B cell (primary cell): Measurements from ENCODE around the gene PPP4R1. TPM values are rescaled to one million over a fixed set of nuclear protein-coding genes. Genes with fewer than 3 reads are reported as not detected.

Experiments used
- ATAC-seq: fragments of 200-7000 bp; cut with Tn5 transposase; one replicate; pipeline ENCODE4 v1.10.0; 2021; ENCODE audit warnings: low read depth, mild to moderate bottlenecking, moderate number of reproducible peaks, moderate library complexity
- CTCF ChIA-PET: fragments of 350-600 bp; sonication (Branson Sonifier 250); formaldehyde crosslinking; loops from one replicate; lab custom pipeline; 2021; ENCODE audit warnings: antibody characterized with exemption, inconsistent platforms; lab: Charles Lee
- POLR2A ChIA-PET: fragments of 350-600 bp; sonication (Branson Sonifier 250); formaldehyde crosslinking; loops from one replicate; lab custom pipeline; 2021; ENCODE audit warnings: antibody characterized with exemption; lab: Charles Lee
- DNase-seq: peaks from one replicate; pipeline ENCODE4 v3.0.0; 2013
- H2AFZ ChIP-seq: 2 replicates; pipeline ENCODE4 v1.6.1; 2012; ENCODE audit warnings: mild to moderate bottlenecking, low read depth, low read length; ENCODE audit not compliant: insufficient read depth, poor library complexity, severe bottlenecking
- H3K27ac ChIP-seq, 2 donors: 1 replicate in 1 of 2; 2 replicates in 1 of 2; pipeline ENCODE4 v1.5.1; 2012 to 2013; ENCODE audit warnings: low read length in 2 of 2, mild to moderate bottlenecking in 2 of 2, moderate library complexity in 1 of 2
- H3K27me3 ChIP-seq, 4 experiments: fragments of 200-600 bp in 1 of 4; sonication (generic) in 1 of 4; replicated peaks in 1 of 4; 1 replicate in 2 of 4; 2 replicates in 2 of 4; pipeline versions ENCODE4 v1.6.1 to v1.7.0; 2013 to 2016; ENCODE audit warnings: low read length in 3 of 4, mild to moderate bottlenecking in 2 of 4, mixed read lengths in 1 of 4, moderate library complexity in 1 of 4; ENCODE audit not compliant: insufficient read depth in 4 of 4, control insufficient read depth in 3 of 4; ENCODE audit errors: control extremely low read depth in 1 of 4
- H3K36me3 ChIP-seq, 2 experiments: replicated peaks in 1 of 2; 1 replicate in 1 of 2; 2 replicates in 1 of 2; pipeline versions ENCODE4 v1.6.1 to v1.7.1; 2013; ENCODE audit warnings: low read length in 1 of 2; ENCODE audit not compliant: insufficient read depth in 2 of 2, control insufficient read depth in 1 of 2; ENCODE audit errors: control extremely low read depth in 1 of 2, extremely low read depth in 1 of 2
- H3K4me1 ChIP-seq, 2 donors: fragments of 200-600 bp in 1 of 2; sonication (generic) in 1 of 2; 1 replicate in 1 of 2; 2 replicates in 1 of 2; pipeline versions ENCODE4 v1.5.1 to v1.6.1; 2013 to 2017; ENCODE audit warnings: low read length in 2 of 2; ENCODE audit not compliant: control insufficient read depth in 2 of 2, insufficient read depth in 2 of 2
- H3K4me2 ChIP-seq: replicated peaks from 2 replicates; pipeline ENCODE3; 2012; ENCODE audit warnings: mild to moderate bottlenecking, low read depth, low read length; ENCODE audit not compliant: poor library complexity, severe bottlenecking
- H3K4me3 ChIP-seq, 5 experiments: fragments of 200-600 bp in 1 of 5; sonication (generic) in 1 of 5; 1 replicate in 3 of 5; 2 replicates in 2 of 5; pipeline versions ENCODE4 v1.5.1 to v1.7.0; 2011 to 2016; ENCODE audit warnings: low read length in 4 of 5, mild to moderate bottlenecking in 4 of 5, low read depth in 2 of 5, control low read depth in 1 of 5, moderate library complexity in 1 of 5; ENCODE audit not compliant: insufficient read depth in 1 of 5; ENCODE audit errors: control extremely low read depth in 1 of 5, extremely low read depth in 1 of 5
- H3K79me2 ChIP-seq: fragments of 200-600 bp; sonication (generic); one replicate; pipeline ENCODE4 v1.6.0; 2016; ENCODE audit warnings: low read length; ENCODE audit not compliant: control insufficient read depth, insufficient read depth
- H3K9ac ChIP-seq: fragments of 200-600 bp; sonication (generic); 2 replicates; pipeline ENCODE4 v1.6.1; 2017; ENCODE audit warnings: mild to moderate bottlenecking, low read length, moderate library complexity
- H3K9me3 ChIP-seq, 3 donors: one replicate each; pipeline versions ENCODE4 v1.6.1 to v1.7.1; 2013; ENCODE audit warnings: low read length in 2 of 3; ENCODE audit not compliant: control insufficient read depth in 2 of 3, insufficient read depth in 1 of 3; ENCODE audit errors: control extremely low read depth in 1 of 3
- H4K20me1 ChIP-seq: 2 replicates; pipeline ENCODE4 v1.6.0; 2012; ENCODE audit warnings: mild to moderate bottlenecking, low read length; ENCODE audit not compliant: insufficient read depth, control insufficient read depth, poor library complexity, severe bottlenecking
- H3K27ac Mint-ChIP-seq: one replicate; pipeline ENCODE4 v1.8.0; 2021; ENCODE audit warnings: mixed read lengths
- H3K27me3 Mint-ChIP-seq: one replicate; pipeline ENCODE4 v1.8.0; 2021; ENCODE audit warnings: mixed read lengths
- H3K4me1 Mint-ChIP-seq: one replicate; pipeline ENCODE4 v1.8.0; 2021; ENCODE audit warnings: mixed read lengths
- H3K4me3 Mint-ChIP-seq: one replicate; pipeline ENCODE4 v1.8.0; 2021; ENCODE audit warnings: mixed read lengths
- H3K9me3 Mint-ChIP-seq: one replicate; pipeline ENCODE4 v1.8.0; 2022; ENCODE audit warnings: mixed read lengths; ENCODE audit not compliant: insufficient read depth
- EZH2 ChIP-seq: IDR thresholded peaks from 2 replicates; pipeline ENCODE4 v1.6.1; 2012; ENCODE audit warnings: borderline replicate concordance, low read depth, mild to moderate bottlenecking, moderate library complexity, low read length; ENCODE audit not compliant: insufficient read depth, poor library complexity, severe bottlenecking
- WGBS: methylation state at CpG from one replicate; pipeline ENCODE4 v1.1.5; 2013; ENCODE audit warnings: missing lambda C conversion rate; ENCODE audit not compliant: insufficient coverage; 5-methylcytosine and 5-hydroxymethylcytosine counted together
- intact Hi-C: fragments of 100-400 bp; cut with micrococcal nuclease; formaldehyde crosslinking; loops from one replicate; pipeline ENCODE4 v1.10.0; 2022
- polyA plus RNA-seq: library from polyadenylated mRNA; depleted of rRNA; stranded (reverse); fragments of >200 nt; gene quantifications from 2 replicates; pipeline ENCODE4 v1.2.3, GENCODE V29; 2012
- total RNA-seq, 2 donors: library from RNA; stranded (reverse); fragments of 120-200 nt in 1 of 2; gene quantifications; 1 replicate in 1 of 2; 2 replicates in 1 of 2; pipeline versions ENCODE4 v1.2.3 to v1.2.4, GENCODE V29; 2013 to 2022
- TF ChIP-seq, protein P1 (sequence below): fragments of 200-600 bp; IDR thresholded peaks from one replicate; pipeline ENCODE4 v1.8.0; 2022; ENCODE audit warnings: antibody characterized with exemption, mild to moderate bottlenecking

The PPP4R1 gene
- total and polyA plus RNA-seq, 2 donors (not counting 1 experiment from before 2014, with no cell fraction given), result 33.4 to 57.1 TPM

DNA sequence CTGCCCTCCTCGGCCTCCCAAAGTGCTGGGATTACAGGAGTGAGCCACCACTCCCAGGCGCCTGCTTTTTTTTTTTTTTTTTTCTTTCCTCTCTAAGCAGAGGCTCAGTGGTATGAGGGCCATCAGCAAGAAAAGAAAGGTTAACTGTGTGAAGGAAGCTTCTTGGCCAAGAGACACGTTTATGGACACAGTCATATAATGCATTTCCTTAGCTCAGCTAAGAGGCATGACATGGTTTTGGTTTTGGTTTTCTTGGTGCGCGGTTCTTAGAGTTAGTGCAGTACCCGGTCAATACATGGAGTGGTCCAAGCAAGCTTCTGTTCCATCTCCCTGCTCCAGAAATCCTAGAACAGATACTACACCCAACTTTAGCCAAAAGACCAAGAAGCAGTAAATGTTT, 96.5 kb downstream of the PPP4R1 start:
- Histone ChIP-seq H2AFZ (no peak overlapping the region), H3K27ac (no peak overlapping the region), H3K27me3 (no peaks in the 10 kb centered on the region), H4K20me1 (peaks cover 6% of the 10 kb centered on the region), H3K4me3 (no peak overlapping the region), H3K36me3 (peaks cover 4 to 35% of the 10 kb centered on the region in 2 experiments), H3K79me2 (peaks cover 10% of the 10 kb centered on the region), H3K4me1 (no peaks in the 10 kb centered on the region), H3K9me3 (no peaks in the 10 kb centered on the region), H3K9ac (no peak overlapping the region), H3K4me2 (no peak overlapping the region)
- DNase-seq, result no peak
- ATAC-seq, result no peak
- no peak overlapping the region for H3K27ac Mint-ChIP-seq
- intact Hi-C loops, result loop anchor here (2.0 to 10.0 kb wide), 2 partner anchors 43 to 863 kb away; partner anchors contain the start of gene RALBP1
- TF ChIP-seq, protein P1, sequence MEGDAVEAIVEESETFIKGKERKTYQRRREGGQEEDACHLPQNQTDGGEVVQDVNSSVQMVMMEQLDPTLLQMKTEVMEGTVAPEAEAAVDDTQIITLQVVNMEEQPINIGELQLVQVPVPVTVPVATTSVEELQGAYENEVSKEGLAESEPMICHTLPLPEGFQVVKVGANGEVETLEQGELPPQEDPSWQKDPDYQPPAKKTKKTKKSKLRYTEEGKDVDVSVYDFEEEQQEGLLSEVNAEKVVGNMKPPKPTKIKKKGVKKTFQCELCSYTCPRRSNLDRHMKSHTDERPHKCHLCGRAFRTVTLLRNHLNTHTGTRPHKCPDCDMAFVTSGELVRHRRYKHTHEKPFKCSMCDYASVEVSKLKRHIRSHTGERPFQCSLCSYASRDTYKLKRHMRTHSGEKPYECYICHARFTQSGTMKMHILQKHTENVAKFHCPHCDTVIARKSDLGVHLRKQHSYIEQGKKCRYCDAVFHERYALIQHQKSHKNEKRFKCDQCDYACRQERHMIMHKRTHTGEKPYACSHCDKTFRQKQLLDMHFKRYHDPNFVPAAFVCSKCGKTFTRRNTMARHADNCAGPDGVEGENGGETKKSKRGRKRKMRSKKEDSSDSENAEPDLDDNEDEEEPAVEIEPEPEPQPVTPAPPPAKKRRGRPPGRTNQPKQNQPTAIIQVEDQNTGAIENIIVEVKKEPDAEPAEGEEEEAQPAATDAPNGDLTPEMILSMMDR, result no peak
- TF ChIP-seq EZH2, result no peak
- POLR2A ChIA-PET, result no interaction called here
- no peaks in the 10 kb centered on the region for H3K4me1 Mint-ChIP-seq
- WGBS, result 86% methylated on average over 2 of the region's 6 CpGs
- CTCF ChIA-PET, result interaction anchor here (0.6 to 3.7 kb wide), 7 partner anchors 11 to 864 kb away, joined by 3 to 23 read pairs (median 8); no protein-coding TSS in a partner anchor
- no peak overlapping the region for H3K4me3 Mint-ChIP-seq
- no peaks in the 10 kb centered on the region for H3K27me3 Mint-ChIP-seq
- no peaks in the 10 kb centered on the region for H3K9me3 Mint-ChIP-seq

DNA sequence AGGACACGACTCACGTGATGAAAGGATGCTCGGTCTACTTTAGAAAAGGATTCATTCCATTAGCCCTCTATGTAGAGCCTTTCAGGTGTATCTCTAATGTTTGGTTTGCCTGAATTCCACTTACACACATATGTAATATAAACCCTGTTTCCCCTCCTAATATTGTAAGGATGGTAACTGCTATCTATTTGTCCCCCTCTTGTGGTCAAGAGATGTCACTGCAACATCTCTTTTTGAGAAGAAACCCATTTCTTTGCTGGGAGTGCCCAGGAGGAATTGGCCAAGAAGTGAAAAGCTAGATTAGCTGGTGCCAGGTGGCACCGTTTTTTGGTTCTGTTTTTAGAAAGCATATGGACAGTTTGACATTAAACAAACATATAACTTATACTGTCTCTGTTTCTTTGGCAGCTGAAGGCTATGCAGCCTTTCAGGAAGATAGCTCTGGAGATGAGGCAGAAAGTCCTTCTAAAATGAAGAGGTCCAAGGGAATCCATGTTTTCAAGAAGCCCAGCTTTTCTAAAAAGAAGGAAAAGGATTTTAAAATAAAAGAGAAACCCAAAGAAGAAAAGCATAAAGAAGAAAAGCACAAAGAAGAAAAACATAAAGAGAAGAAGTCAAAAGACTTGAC, 97.8 kb downstream of the PPP4R1 start:
- ATAC-seq (peak; percentile 58), DNase-seq (peak; percentile 61)
- no peak overlapping the region for H3K9ac ChIP-seq
- no peak overlapping the region for H3K4me3 ChIP-seq
- Mint-ChIP-seq H3K27ac (no peak overlapping the region), H3K9me3 (no peaks in the 10 kb centered on the region), H3K4me3 (no peak overlapping the region), H3K4me1 (no peaks in the 10 kb centered on the region), H3K27me3 (no peaks in the 10 kb centered on the region)
- H3K9me3 ChIP-seq, result no peaks in the 10 kb centered on the region
- no peaks in the 10 kb centered on the region for H3K4me1 ChIP-seq
- peaks cover 2 to 25% of the 10 kb centered on the region in 2 experiments for H3K36me3 ChIP-seq
- H3K27ac ChIP-seq, result no peak overlapping the region
- intact Hi-C loops, result loop anchor here (1.0 to 10.0 kb wide), 4 partner anchors 42 to 862 kb away; partner anchors contain the start of gene RALBP1
- peaks cover 10% of the 10 kb centered on the region for H3K79me2 ChIP-seq
- CTCF ChIA-PET, result interaction anchor here (0.5 to 3.7 kb wide), 23 partner anchors 10 to 867 kb away, joined by 3 to 23 read pairs (median 3); no protein-coding TSS in a partner anchor
- no peak overlapping the region for H3K4me2 ChIP-seq
- POLR2A ChIA-PET, result no interaction called here
- peaks cover 6% of the 10 kb centered on the region for H4K20me1 ChIP-seq
- no peaks in the 10 kb centered on the region for H3K27me3 ChIP-seq
- WGBS, result no CpG with 5 or more reads among the region's 4 CpGs
- H2AFZ ChIP-seq, result no peak overlapping the region
- no peak for TF ChIP-seq EZH2
- TF ChIP-seq, protein P1, result peak; percentile 98
